Cardiac muscle cell (in vitro differentiated cells and primary cell): Measurements from ENCODE around the gene IRF2BPL. TPM values are rescaled to one million over a fixed set of nuclear protein-coding genes. Genes with fewer than 3 reads are reported as not detected.

ENCODE experiments used
- DNase-seq, 2 donors: peaks; one replicate each; pipeline versions ENCODE4 v3.0.0 to v3.0.0-alpha.2; 2010 to 2017; ENCODE audit warnings: low read depth in 1 of 2, low spot score in 1 of 2
- H3K27ac ChIP-seq: fragments of 200-600 bp; sonication (generic); 2 replicates; pipeline ENCODE4 v1.5.1; 2016
- H3K27me3 ChIP-seq: fragments of 200-600 bp; sonication (generic); 2 replicates; pipeline ENCODE4 v1.6.0; 2016; ENCODE audit warnings: control low read depth
- H3K36me3 ChIP-seq: fragments of 200-600 bp; sonication (generic); 2 replicates; pipeline ENCODE4 v1.5.1; 2016; ENCODE audit warnings: control low read depth
- H3K4me1 ChIP-seq: fragments of 200-600 bp; sonication (generic); 2 replicates; pipeline ENCODE4 v1.8.1; 2017; ENCODE audit warnings: low read depth, mild to moderate bottlenecking, mixed run types
- H3K4me3 ChIP-seq: fragments of 200-600 bp; sonication (generic); 2 replicates; pipeline ENCODE4 v1.5.1; 2016; ENCODE audit warnings: mild to moderate bottlenecking
- H3K9me3 ChIP-seq: fragments of 200-600 bp; sonication (generic); 2 replicates; pipeline ENCODE4 v1.5.1; 2017; ENCODE audit warnings: low read depth, mild to moderate bottlenecking, control low read depth
- polyA plus RNA-seq: library from polyadenylated mRNA; unstranded; fragments of >200 nt; fragmentation: Nextera tagmentation; extraction: Ambion mirVana; gene quantifications from 2 replicates; pipeline ENCODE4 v1.2.1, GENCODE V29; 2016
- total RNA-seq: library from RNA; depleted of rRNA; stranded (reverse); fragments of >200 nt; gene quantifications from 2 replicates; pipeline ENCODE4 v1.2.3, GENCODE V29; 2016
- TF ChIP-seq, protein P1 (sequence below): IDR thresholded peaks from 2 replicates; pipeline ENCODE4 v1.5.1; 2012; ENCODE audit warnings: low read depth, mild to moderate bottlenecking, low read length

Gene IRF2BPL
- total and polyA plus RNA-seq, 2 experiments from 2014 or later, result 43.7 to 185 TPM

DNA sequence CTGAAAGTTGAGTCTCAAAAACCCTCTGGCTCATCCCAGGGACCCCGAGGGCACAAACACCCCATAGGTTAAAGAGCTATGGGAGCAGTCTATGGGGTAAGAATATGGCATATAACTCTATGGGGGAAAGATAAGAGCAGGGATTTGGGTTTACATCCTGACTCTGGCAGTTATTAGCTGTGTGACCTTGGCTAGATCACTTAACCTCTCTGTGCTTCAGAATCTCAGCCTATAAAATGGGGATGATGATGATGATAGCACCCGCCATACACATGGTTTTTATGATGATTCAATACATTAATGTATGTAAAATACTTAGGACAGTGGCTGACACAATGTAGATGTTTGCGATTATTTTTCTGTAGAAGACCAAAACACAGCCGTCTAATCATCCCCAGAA lies 26.2 kb downstream of the IRF2BPL start:
- Histone ChIP-seq H3K27me3 (no peaks in the 10 kb centered on the region), H3K4me3 (no peak overlapping the region), H3K27ac (no peak overlapping the region), H3K9me3 (no peaks in the 10 kb centered on the region), H3K4me1 (peaks cover 20% of the 10 kb centered on the region), H3K36me3 (no peaks in the 10 kb centered on the region)
- no peak for DNase-seq
- TF ChIP-seq, protein P1, sequence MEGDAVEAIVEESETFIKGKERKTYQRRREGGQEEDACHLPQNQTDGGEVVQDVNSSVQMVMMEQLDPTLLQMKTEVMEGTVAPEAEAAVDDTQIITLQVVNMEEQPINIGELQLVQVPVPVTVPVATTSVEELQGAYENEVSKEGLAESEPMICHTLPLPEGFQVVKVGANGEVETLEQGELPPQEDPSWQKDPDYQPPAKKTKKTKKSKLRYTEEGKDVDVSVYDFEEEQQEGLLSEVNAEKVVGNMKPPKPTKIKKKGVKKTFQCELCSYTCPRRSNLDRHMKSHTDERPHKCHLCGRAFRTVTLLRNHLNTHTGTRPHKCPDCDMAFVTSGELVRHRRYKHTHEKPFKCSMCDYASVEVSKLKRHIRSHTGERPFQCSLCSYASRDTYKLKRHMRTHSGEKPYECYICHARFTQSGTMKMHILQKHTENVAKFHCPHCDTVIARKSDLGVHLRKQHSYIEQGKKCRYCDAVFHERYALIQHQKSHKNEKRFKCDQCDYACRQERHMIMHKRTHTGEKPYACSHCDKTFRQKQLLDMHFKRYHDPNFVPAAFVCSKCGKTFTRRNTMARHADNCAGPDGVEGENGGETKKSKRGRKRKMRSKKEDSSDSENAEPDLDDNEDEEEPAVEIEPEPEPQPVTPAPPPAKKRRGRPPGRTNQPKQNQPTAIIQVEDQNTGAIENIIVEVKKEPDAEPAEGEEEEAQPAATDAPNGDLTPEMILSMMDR, result no peak

DNA sequence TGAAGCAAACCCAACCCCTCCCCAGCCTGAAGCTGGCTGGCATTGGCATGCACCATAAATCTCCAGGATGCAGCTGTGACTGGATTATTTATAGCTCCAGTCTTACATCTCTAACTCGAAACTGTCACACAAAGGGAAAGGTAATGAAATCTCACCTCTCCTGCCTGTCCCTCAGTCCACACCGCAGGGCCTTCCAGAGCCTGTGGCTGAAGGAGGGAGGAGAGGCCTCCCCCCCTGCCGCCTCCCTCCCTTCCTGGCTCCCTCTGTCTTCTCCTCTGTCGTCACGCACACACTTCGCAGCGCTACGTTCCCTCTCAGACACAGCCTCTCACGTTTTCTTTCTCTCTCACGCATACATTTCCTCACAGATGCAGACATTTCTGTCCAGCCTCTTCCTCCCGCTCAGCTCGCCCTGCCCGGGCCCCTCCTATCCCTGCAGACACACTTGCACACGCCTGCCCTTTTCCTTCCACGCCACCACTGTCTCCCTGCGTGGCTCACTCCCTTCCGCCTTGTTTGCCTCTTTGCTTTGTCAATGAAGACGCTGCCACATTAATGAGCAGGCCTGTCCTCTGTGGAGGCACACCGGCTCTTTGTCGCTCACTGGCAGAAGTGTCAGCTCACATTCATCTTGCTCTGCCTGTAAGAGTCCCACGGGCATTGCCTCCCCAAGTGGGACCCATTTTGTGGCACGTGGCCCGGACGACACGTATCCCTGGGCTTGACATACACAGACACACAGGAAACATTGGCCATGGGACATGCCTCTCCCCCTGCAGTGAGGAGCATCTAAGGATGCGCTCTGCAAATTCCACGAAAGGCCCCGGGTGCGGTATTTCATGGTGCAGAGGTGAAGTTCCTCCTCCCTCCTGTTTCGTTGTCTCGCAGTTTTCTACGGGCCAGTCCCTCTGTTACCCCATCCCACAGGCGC lies 27.9 kb downstream of the IRF2BPL start:
- Histone ChIP-seq H3K27me3 (no peaks in the 10 kb centered on the region), H3K4me3 (no peak overlapping the region), H3K27ac (peak overlapping the region; percentile 78), H3K36me3 (no peaks in the 10 kb centered on the region), H3K4me1 (peaks cover 28% of the 10 kb centered on the region), H3K9me3 (no peaks in the 10 kb centered on the region)
- TF ChIP-seq, protein P1, result no peak
- DNase-seq, result peak; percentile 64 to 76

DNA sequence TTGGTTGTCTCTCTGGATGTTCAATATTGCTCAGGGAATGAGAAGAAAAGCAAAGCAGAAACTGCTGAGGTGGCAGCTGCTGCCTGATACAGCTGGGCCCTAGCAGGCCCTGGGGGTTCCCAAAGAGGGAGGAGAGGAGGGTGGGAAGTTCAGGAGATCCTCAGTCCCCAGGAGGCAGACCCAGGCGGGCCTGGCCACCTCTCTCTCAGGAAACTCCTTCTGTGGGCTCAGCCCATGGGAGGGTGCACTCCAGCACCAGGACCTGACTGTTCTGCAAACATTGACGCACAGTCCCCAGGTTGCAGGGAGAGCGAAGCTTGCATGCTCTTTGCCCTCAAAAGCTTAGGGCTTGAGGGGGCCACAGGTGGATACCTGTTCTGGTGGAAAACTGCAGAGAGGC lies 29.6 kb downstream of the IRF2BPL start:
- Histone ChIP-seq H3K27me3 (no peaks in the 10 kb centered on the region), H3K36me3 (no peaks in the 10 kb centered on the region), H3K4me3 (no peak overlapping the region), H3K4me1 (peaks cover 28% of the 10 kb centered on the region), H3K27ac (no peak overlapping the region), H3K9me3 (no peaks in the 10 kb centered on the region)
- TF ChIP-seq, protein P1, result no peak
- no peak for DNase-seq

DNA sequence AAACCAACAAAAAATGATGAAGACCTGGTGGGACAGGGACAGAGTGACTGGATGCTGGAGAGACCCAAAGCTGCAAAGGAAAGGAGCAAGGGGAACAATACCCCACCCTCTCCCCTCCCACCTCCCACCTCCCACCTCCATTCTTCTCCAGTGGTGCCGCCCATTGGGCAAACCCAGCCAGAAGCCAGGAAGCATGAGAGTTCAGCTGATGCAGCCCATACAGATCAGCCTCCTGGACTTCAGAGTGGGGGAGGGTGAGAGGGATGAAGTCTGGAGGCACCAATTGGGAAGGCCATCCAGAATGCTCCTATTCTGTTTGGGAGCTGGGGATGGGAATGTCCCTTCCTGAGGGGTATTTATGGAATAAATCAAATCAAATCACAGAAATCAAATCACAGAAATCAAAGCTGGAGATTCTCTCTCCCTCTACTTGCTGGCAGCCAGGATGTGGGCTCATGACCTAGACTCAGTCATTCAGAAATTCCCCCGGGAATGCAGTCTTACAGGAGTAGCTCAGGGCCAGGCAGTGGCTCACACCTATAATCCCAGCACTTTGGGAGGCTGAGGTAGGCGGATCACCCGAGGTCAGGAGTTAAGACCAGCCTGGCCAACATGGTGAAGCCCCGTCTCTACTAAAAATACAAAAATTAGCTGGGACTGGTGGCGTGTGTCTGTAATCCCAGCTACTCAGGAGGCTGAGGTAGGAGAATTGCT lies 31.1 kb downstream of the IRF2BPL start:
- DNase-seq, result peak in 1 of 2 donors; percentile 21
- no peaks in the 10 kb centered on the region for H3K9me3 ChIP-seq
- TF ChIP-seq, protein P1, result no peak
- H3K36me3 ChIP-seq, result no peaks in the 10 kb centered on the region
- H3K4me3 ChIP-seq, result no peak overlapping the region
- H3K4me1 ChIP-seq, result peaks cover 27% of the 10 kb centered on the region
- H3K27ac ChIP-seq, result no peak overlapping the region
- no peaks in the 10 kb centered on the region for H3K27me3 ChIP-seq

DNA sequence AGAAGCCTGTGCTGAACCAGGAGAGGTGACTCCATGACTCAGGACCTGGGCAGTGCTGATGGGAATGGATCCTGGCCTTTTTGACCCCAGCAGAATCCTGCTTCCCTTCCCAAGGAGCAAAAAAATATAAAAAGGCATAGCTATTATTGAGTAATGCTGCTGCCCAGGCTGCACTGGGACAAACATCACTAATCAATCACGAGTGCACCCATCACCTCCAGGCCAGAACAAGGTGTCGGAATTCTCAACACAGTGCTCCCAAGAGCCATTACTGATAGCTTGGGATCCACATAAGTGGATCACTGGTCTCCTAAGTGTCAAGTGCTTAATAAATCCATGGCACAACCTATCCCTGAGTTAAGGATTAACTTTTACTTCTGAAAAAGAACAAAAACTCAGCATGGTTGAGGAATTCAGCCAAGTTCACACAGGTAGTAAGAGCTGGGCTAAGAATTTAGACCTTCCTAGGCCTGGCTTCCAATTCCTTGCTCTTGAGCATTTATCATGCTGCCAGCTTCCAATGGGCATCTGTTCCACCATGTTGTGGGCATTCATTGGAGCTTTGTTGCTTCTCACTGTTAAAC lies 31.9 kb downstream of the IRF2BPL start:
- Histone ChIP-seq H3K4me3 (no peak overlapping the region), H3K36me3 (no peaks in the 10 kb centered on the region), H3K27me3 (no peaks in the 10 kb centered on the region), H3K9me3 (no peaks in the 10 kb centered on the region), H3K4me1 (peaks cover 27% of the 10 kb centered on the region), H3K27ac (peak overlapping the region; percentile 30)
- no peak for DNase-seq
- TF ChIP-seq, protein P1, result no peak
